NCI-H510A (cell line): ENCODE measurements around the gene TMEM109.
"Not testable (repeated sequence)": the region's sequence is repeated elsewhere in the genome, so short reads cannot be mapped to it uniquely, and the experiment has no call there.

Experiments used
- DNase-seq: peaks from one replicate; lab custom pipeline; 2025; lab: John Stamatoyannopoulos, UW

Gene TMEM109

GRCh38 chr11:60878245-60879101 lies 35.5 kb upstream of the TMEM109 start:
- no peak for DNase-seq

- DNase-seq = no peak
These were observed 34.9 kb upstream of the TMEM109 start for GRCh38 chr11:60879104-60879503.

GRCh38 chr11:60879971-60880588 lies 33.9 kb upstream of the TMEM109 start:
- DNase-seq = no peak

- DNase-seq = peak; percentile 84
These were observed 33.2 kb upstream of the TMEM109 start for GRCh38 chr11:60880643-60881282.

GRCh38 chr11:60887556-60887955 lies 26.4 kb upstream of the TMEM109 start:
- no peak for DNase-seq

- no peak for DNase-seq
These were observed 24.1 kb upstream of the TMEM109 start for GRCh38 chr11:60889869-60890311.

- no peak for DNase-seq
These were observed 23.3 kb upstream of the TMEM109 start for GRCh38 chr11:60890696-60891095.

- no peak for DNase-seq
These were observed 22.7 kb upstream of the TMEM109 start for GRCh38 chr11:60891103-60891741.

GRCh38 chr11:60895687-60896086 lies 18.3 kb upstream of the TMEM109 start:
- DNase-seq = no peak

GRCh38 chr11:60897496-60897895 lies 16.5 kb upstream of the TMEM109 start:
- no peak for DNase-seq

GRCh38 chr11:60899046-60899936 lies 14.7 kb upstream of the TMEM109 start:
- DNase-seq = no peak

- no peak for DNase-seq
These were observed 14.0 kb upstream of the TMEM109 start for GRCh38 chr11:60899977-60900376.

GRCh38 chr11:60900673-60901404 lies 13.1 kb upstream of the TMEM109 start:
- DNase-seq = no peak

- DNase-seq = no peak
These were observed 11.3 kb upstream of the TMEM109 start for GRCh38 chr11:60902625-60903024.

- no peak for DNase-seq
These were observed 8.9 kb upstream of the TMEM109 start for GRCh38 chr11:60905047-60905446.

- no peak for DNase-seq
These were observed 8.3 kb upstream of the TMEM109 start for GRCh38 chr11:60905551-60906113.

GRCh38 chr11:60906132-60906972 lies 7.6 kb upstream of the TMEM109 start, which contains the start of gene PRPF19:
PRPF19 (minus strand) TSS chr11:60906585; CDS start chr11:60906382, 203 bp downstream.
- peak; percentile 86 for DNase-seq

- DNase-seq = no peak
These were observed 5.2 kb upstream of the TMEM109 start for GRCh38 chr11:60908803-60909202.

- not testable (repeated sequence) for DNase-seq
These were observed 4.2 kb upstream of the TMEM109 start for GRCh38 chr11:60909680-60910280.
